Activated CD4-positive, alpha-beta T cell treated with anti-CD3 and anti-CD28 coated beads for 36 hours (primary cell): Measurements from ENCODE around the gene MAOB. TPM values are rescaled to one million over a fixed set of nuclear protein-coding genes. Genes with fewer than 3 reads are reported as not detected.

Experiments used
- ATAC-seq: fragments of 200-7000 bp; cut with Tn5 transposase; one replicate; pipeline ENCODE4 v1.10.0; 2021; ENCODE audit warnings: mild to moderate bottlenecking, moderate library complexity
- CTCF ChIA-PET: fragments of 350-600 bp; sonication (Branson Sonifier 250); formaldehyde crosslinking; loops from one replicate; lab custom pipeline; 2021; ENCODE audit warnings: antibody characterized with exemption; lab: Charles Lee
- POLR2A ChIA-PET: fragments of 350-600 bp; sonication (Branson Sonifier 250); formaldehyde crosslinking; loops from one replicate; lab custom pipeline; 2021; ENCODE audit warnings: antibody characterized with exemption, inconsistent platforms; lab: Charles Lee
- DNase-seq: peaks from one replicate; pipeline ENCODE4 v3.0.0-alpha.2; 2020
- H3K27ac Mint-ChIP-seq: one replicate; pipeline ENCODE4 v1.8.0; 2021; ENCODE audit warnings: mixed read lengths
- H3K27me3 Mint-ChIP-seq: one replicate; pipeline ENCODE4 v1.8.0; 2021; ENCODE audit warnings: mixed read lengths
- H3K36me3 Mint-ChIP-seq: one replicate; pipeline ENCODE4 v1.8.0; 2021; ENCODE audit warnings: low read depth, mixed read lengths
- H3K4me1 Mint-ChIP-seq: one replicate; pipeline ENCODE4 v1.8.0; 2021; ENCODE audit warnings: mixed read lengths
- H3K4me3 Mint-ChIP-seq: one replicate; pipeline ENCODE4 v1.8.0; 2021; ENCODE audit warnings: mild to moderate bottlenecking, moderate library complexity, mixed read lengths
- H3K9me3 Mint-ChIP-seq: one replicate; pipeline ENCODE4 v1.8.0; 2021; ENCODE audit warnings: low read depth, mixed read lengths
- intact Hi-C, 2 experiments: fragments of 100-400 bp; cut with DNase I in 1 of 2; cut with micrococcal nuclease in 1 of 2; formaldehyde crosslinking; loops; one replicate each; pipeline versions ENCODE4 v1.14.2 to v1.15.1; 2022 to 2024; cut with DNase I, micrococcal nuclease
- total RNA-seq, 2 experiments: library from RNA; stranded (reverse); gene quantifications; one replicate each; pipeline ENCODE4 v1.2.3, GENCODE V29; 2021

MAOB gene
- total RNA-seq, 2 experiments from 2014 or later, result 0.09 to 0.21 TPM

DNA sequence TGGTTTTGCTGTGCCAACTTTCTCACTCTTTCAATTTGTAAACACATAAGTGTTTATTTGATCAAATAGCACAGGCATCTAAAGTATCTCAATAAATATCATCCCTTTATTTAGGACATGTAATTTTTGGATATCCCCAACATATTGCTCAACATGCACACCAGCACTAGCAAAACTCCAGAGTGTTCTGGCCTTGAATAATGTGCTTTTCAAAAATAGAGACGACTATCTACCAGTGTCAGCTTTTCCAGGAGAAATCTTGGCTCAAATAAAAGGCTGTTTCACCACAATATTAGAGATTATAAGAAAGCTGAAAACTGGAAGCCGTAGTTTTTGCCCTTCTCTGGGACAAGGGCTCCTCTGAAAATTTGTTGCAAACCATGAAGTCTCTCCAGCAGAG is 67.0 kb downstream of the MAOB start:
- no peak overlapping the region for H3K4me3 Mint-ChIP-seq
- H3K27ac Mint-ChIP-seq, result no peak overlapping the region
- CTCF ChIA-PET, result no interaction called here

DNA sequence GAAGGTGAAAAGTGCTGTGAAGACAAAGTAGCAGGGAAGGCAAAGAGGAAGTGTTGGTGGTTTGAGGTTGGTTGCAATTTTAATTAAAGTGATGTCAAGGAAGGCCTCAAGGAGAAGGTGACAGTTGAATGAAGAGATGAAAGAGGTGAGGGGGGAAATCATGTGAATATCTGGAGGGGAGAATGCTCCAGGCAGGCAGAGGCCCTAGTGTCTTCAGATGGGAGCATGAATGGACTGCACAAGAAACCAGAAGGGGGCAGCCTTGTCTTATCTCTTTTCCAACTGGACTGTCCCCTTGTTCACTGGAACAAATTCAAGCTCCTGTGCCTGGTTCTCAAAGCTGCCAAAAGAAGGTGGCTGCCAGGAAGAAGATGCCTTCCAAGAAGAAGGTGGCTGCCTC is 68.4 kb downstream of the MAOB start:
- H3K27ac Mint-ChIP-seq, result peak overlapping the region; percentile 33
- intact Hi-C loops, result no loop called here
- no peaks in the 10 kb centered on the region for H3K36me3 Mint-ChIP-seq
- ChIA-PET POLR2A (no interaction called here), CTCF (interaction anchor here (0.6 to 1.2 kb wide), 4 partner anchors 15 to 255 kb away, joined by 3 to 4 read pairs (median 3); no protein-coding TSS in a partner anchor)
- ATAC-seq (peak; percentile 44), DNase-seq (peak; percentile 18)
- H3K4me3 Mint-ChIP-seq, result no peak overlapping the region
- no peaks in the 10 kb centered on the region for H3K9me3 Mint-ChIP-seq
- H3K4me1 Mint-ChIP-seq, result peaks cover 14% of the 10 kb centered on the region
- peaks cover 3% of the 10 kb centered on the region for H3K27me3 Mint-ChIP-seq

More for the DNA sequence above, 67.0 kb downstream of the MAOB start:
- H3K4me1 Mint-ChIP-seq, result peaks cover 14% of the 10 kb centered on the region
- ATAC-seq (no peak), DNase-seq (no peak)
- H3K27me3 Mint-ChIP-seq, result peaks cover 3% of the 10 kb centered on the region
- no peaks in the 10 kb centered on the region for H3K36me3 Mint-ChIP-seq
- POLR2A ChIA-PET, result no interaction called here
- no peaks in the 10 kb centered on the region for H3K9me3 Mint-ChIP-seq
- intact Hi-C loops, result no loop called here

GRCh38 chrX:43813319-43813718 is 68.9 kb downstream of the MAOB start:
- DNase-seq (no peak), ATAC-seq (peak; percentile 12)
- no peaks in the 10 kb centered on the region for H3K9me3 Mint-ChIP-seq
- intact Hi-C loops, result no loop called here
- H3K4me1 Mint-ChIP-seq, result peaks cover 14% of the 10 kb centered on the region
- no peaks in the 10 kb centered on the region for H3K36me3 Mint-ChIP-seq
- POLR2A ChIA-PET, result no interaction called here
- H3K4me3 Mint-ChIP-seq, result no peak overlapping the region
- CTCF ChIA-PET, result interaction anchor here (1.2 kb wide), 1 partner anchor 14 kb away, joined by 4 read pairs; no protein-coding TSS in a partner anchor
- H3K27ac Mint-ChIP-seq, result no peak overlapping the region
- peaks cover 3% of the 10 kb centered on the region for H3K27me3 Mint-ChIP-seq

DNA sequence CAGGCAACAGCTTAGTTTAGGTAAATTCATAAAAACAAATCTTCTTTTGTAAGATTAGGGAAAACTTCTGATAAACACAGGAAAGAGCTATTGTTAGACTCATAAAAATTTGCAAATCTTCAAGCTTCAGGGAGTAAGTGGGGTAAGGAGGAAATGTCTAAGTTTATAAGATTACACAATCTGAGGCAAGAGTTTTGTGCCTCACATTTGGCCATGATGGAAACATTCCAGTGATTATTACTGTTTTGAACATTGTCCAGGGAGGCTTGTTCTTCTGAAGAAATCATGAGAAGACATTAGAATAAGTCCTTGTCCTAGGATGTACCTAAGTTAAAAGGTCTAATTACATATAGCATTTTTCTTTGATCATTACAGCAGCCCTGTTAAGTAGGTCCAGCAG is 72.8 kb downstream of the MAOB start:
- H3K27ac Mint-ChIP-seq, result no peak overlapping the region
- H3K4me3 Mint-ChIP-seq, result no peak overlapping the region
- ChIA-PET CTCF (no interaction called here), POLR2A (no interaction called here)
- intact Hi-C loops, result no loop called here
- H3K4me1 Mint-ChIP-seq, result peaks cover 13% of the 10 kb centered on the region
- H3K27me3 Mint-ChIP-seq, result no peaks in the 10 kb centered on the region
- H3K9me3 Mint-ChIP-seq, result no peaks in the 10 kb centered on the region
- no peaks in the 10 kb centered on the region for H3K36me3 Mint-ChIP-seq
- ATAC-seq, result no peak
- DNase-seq, result no peak

DNA sequence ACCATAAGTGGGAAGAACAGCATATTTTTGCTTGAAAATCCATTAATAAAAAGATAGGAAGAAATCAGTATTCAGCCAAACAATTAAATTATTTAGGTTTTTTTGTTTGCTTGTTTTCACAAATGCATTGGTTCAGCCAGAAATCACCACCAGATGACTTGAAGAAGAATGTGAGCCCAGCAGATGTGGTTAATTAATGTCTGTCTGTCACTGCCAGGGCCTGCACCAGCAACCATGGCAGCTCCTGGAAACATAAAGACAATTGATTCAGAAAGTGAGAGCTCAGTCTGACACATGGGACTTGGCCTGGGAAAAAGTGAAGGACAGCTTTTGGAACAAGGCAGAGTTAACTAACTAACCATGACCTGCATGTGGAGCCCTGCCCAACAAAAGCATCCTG is 74.0 kb downstream of the MAOB start:
- Mint-ChIP-seq H3K36me3 (no peaks in the 10 kb centered on the region), H3K27ac (no peak overlapping the region), H3K27me3 (no peaks in the 10 kb centered on the region), H3K4me1 (peaks cover 1% of the 10 kb centered on the region), H3K4me3 (no peak overlapping the region), H3K9me3 (no peaks in the 10 kb centered on the region)
- POLR2A ChIA-PET, result no interaction called here
- no peak for DNase-seq
- CTCF ChIA-PET, result no interaction called here
- intact Hi-C loops, result no loop called here
- ATAC-seq, result no peak

GRCh38 chrX:43805579-43805978 is 76.7 kb downstream of the MAOB start:
- intact Hi-C loops, result no loop called here
- H3K9me3 Mint-ChIP-seq, result no peaks in the 10 kb centered on the region
- ChIA-PET CTCF (no interaction called here), POLR2A (no interaction called here)
- no peaks in the 10 kb centered on the region for H3K4me1 Mint-ChIP-seq
- H3K36me3 Mint-ChIP-seq, result no peaks in the 10 kb centered on the region
- H3K4me3 Mint-ChIP-seq, result no peak overlapping the region
- no peaks in the 10 kb centered on the region for H3K27me3 Mint-ChIP-seq
- no peak for DNase-seq
- no peak overlapping the region for H3K27ac Mint-ChIP-seq
- no peak for ATAC-seq

- Mint-ChIP-seq H3K4me3 (no peak overlapping the region), H3K27ac (no peak overlapping the region), H3K36me3 (no peaks in the 10 kb centered on the region), H3K9me3 (no peaks in the 10 kb centered on the region), H3K27me3 (no peaks in the 10 kb centered on the region), H3K4me1 (no peaks in the 10 kb centered on the region)
- DNase-seq (no peak), ATAC-seq (no peak)
- intact Hi-C loops, result no loop called here
- ChIA-PET POLR2A (no interaction called here), CTCF (no interaction called here)
These were observed 78.2 kb downstream of the MAOB start for GRCh38 chrX:43804021-43804420.

DNA sequence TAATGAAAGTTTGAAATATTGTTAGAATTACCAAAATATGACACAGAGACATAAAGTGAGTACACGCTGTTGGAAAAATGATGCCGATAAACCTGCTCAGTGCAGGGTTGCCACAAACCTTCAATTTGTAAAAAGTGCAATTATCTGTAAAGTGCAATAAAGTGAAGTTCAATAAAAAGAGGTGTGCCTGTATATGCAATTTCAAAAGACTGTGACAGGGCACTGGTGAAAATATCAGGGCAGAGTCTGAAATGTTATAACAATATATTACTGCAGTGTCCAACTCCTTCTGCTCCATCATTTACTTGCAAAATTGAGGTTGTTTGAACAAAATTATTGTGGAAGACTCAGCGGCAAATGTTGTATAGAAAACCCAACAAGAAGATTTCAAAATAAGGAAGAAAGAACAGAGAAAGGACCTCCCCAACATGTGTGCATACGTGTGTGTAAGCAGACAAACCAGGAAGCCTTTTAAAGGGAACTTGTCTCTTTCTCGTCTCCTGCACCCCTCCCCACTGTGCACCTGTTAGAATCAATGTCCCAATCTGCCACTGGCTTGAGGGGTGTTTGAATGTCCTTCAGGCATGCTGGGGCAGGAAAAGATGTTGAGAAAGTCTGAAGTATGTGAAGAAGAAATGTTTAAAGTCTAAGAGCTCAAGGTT is 96.2 kb downstream of the MAOB start:
- ChIA-PET CTCF (no interaction called here), POLR2A (no interaction called here)
- Mint-ChIP-seq H3K9me3 (peaks cover 2% of the 10 kb centered on the region), H3K27me3 (no peaks in the 10 kb centered on the region), H3K27ac (no peak overlapping the region), H3K4me3 (no peak overlapping the region), H3K36me3 (no peaks in the 10 kb centered on the region), H3K4me1 (no peaks in the 10 kb centered on the region)
- intact Hi-C loops, result no loop called here
- no peak for ATAC-seq
- DNase-seq, result no peak

GRCh38 chrX:43758044-43758443 is 124.2 kb downstream of the MAOB start:
- Mint-ChIP-seq H3K4me1 (no peaks in the 10 kb centered on the region), H3K27me3 (no peaks in the 10 kb centered on the region), H3K27ac (no peak overlapping the region), H3K36me3 (no peaks in the 10 kb centered on the region), H3K4me3 (no peak overlapping the region), H3K9me3 (no peaks in the 10 kb centered on the region)
- ATAC-seq (no peak), DNase-seq (no peak)
- POLR2A ChIA-PET, result no interaction called here
- intact Hi-C loops, result loop anchor here (10.0 kb wide), 2 partner anchors 413 to 1973 kb away; no protein-coding TSS in a partner anchor
- CTCF ChIA-PET, result no interaction called here

DNA sequence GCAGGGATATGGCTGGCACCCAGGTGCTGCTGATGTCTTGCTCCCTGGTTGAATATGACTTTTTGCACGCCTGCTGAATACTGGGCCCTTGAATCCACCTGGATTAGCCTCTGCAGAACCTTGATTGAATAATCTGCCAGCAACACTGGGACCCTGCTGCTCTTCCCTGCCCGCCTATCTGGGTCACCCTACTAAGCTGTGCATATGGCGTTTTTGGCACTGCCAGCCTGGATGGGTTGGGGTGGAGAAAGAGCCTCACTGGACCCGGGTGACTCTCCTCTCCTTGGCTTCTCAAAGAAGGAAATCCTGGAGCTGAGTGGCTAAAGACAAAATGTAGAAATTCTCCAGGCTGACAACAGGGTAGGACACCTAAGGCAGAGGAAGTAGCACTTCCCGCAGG is 126.2 kb downstream of the MAOB start:
- POLR2A ChIA-PET, result no interaction called here
- Mint-ChIP-seq H3K4me3 (no peak overlapping the region), H3K36me3 (no peaks in the 10 kb centered on the region), H3K27me3 (no peaks in the 10 kb centered on the region), H3K4me1 (no peaks in the 10 kb centered on the region), H3K9me3 (no peaks in the 10 kb centered on the region), H3K27ac (no peak overlapping the region)
- DNase-seq (no peak), ATAC-seq (no peak)
- intact Hi-C loops, result loop anchor here (10.0 kb wide), 2 partner anchors 411 to 1971 kb away; no protein-coding TSS in a partner anchor
- CTCF ChIA-PET, result no interaction called here

DNA sequence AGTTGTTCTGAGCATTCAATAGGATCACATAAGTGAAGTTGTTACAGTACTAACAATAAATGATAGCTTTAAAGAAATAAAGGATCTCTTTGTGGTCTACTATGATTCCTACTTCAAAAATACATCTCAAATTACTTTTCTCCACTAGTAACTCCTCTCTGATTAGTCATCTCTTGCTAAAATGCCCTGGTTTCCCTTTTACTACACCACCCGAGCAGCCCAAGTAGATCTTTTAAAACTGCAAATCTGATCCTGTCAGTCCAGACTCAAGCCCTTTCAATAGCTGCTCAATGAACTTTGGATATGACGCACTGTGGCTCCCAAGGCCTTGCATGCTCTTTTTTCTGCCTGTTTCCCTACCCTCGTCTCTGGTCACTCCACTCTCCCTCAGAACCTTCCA is 128.6 kb downstream of the MAOB start:
- no peak for DNase-seq
- intact Hi-C loops, result loop anchor here (10.0 kb wide), 2 partner anchors 409 to 1969 kb away; no protein-coding TSS in a partner anchor
- Mint-ChIP-seq H3K4me1 (no peaks in the 10 kb centered on the region), H3K36me3 (no peaks in the 10 kb centered on the region), H3K4me3 (no peak overlapping the region), H3K27me3 (no peaks in the 10 kb centered on the region), H3K9me3 (no peaks in the 10 kb centered on the region), H3K27ac (no peak overlapping the region)
- ATAC-seq, result no peak
- ChIA-PET POLR2A (no interaction called here), CTCF (interaction anchor here (0.6 kb wide), 1 partner anchor 40 kb away, joined by 3 read pairs; no protein-coding TSS in a partner anchor)

DNA sequence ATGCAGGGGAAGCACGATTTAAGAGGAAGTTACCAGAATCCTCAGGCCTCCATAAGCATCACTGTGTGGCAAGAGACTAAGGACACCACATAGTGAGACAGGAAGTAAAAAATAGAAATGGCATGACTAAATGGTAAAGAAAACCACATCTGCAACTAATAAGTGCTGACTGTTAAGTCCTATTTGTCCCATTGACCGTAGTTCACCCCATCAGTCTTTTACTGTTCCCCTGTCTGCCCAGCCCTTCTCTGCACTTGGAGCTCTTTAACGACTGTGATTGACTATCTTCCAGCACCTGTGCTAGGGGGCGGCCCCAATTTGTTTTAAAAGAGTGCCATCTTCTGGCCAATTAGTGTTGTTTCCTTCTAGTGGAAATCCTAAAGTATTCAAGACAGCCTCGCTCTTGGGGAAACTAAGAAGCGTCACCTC is 132.0 kb downstream of the MAOB start:
- Mint-ChIP-seq H3K4me1 (no peaks in the 10 kb centered on the region), H3K9me3 (no peaks in the 10 kb centered on the region), H3K4me3 (no peak overlapping the region), H3K27ac (no peak overlapping the region), H3K27me3 (no peaks in the 10 kb centered on the region), H3K36me3 (no peaks in the 10 kb centered on the region)
- ChIA-PET POLR2A (no interaction called here), CTCF (interaction anchor here (0.5 to 1.6 kb wide), 8 partner anchors 8 to 401 kb away, joined by 3 to 10 read pairs (median 4); no protein-coding TSS in a partner anchor)
- ATAC-seq (peak; percentile 68), DNase-seq (peak; percentile 51)
- intact Hi-C loops, result loop anchor here (1.0 to 10.0 kb wide), 4 partner anchors 191 to 1965 kb away; no protein-coding TSS in a partner anchor
